Chondrocyte (in vitro differentiated cells): ENCODE data around the gene ANKRD36B. TPM values are rescaled to one million over a fixed set of nuclear protein-coding genes. Genes with fewer than 3 reads are reported as not detected.
"Not testable (repeated sequence)": the region's sequence is repeated elsewhere in the genome, so short reads cannot be mapped to it uniquely, and the experiment has no call there.

ENCODE experiments used
- DNase-seq: peaks from one replicate; pipeline ENCODE4 v3.0.0; 2021; ENCODE audit warnings: mixed read lengths, low spot score
- H3K27ac Mint-ChIP-seq: one replicate; pipeline ENCODE4 v1.8.0; 2021; ENCODE audit warnings: mild to moderate bottlenecking, moderate library complexity, mixed read lengths; ENCODE audit not compliant: unreplicated experiment
- H3K27me3 Mint-ChIP-seq: 2 replicates; pipeline ENCODE4 v1.8.0; 2021; ENCODE audit warnings: low read depth, mixed read lengths
- H3K36me3 Mint-ChIP-seq: 2 replicates; pipeline ENCODE4 v1.8.0; 2021; ENCODE audit warnings: low read depth, mixed read lengths
- H3K4me1 Mint-ChIP-seq: 2 replicates; pipeline ENCODE4 v1.8.0; 2021; ENCODE audit warnings: low read depth, mild to moderate bottlenecking, mixed read lengths
- H3K4me3 Mint-ChIP-seq: one replicate; pipeline ENCODE4 v1.8.0; 2021; ENCODE audit warnings: mild to moderate bottlenecking, moderate library complexity, mixed read lengths; ENCODE audit not compliant: unreplicated experiment
- H3K9me3 Mint-ChIP-seq: 2 replicates; pipeline ENCODE4 v1.8.0; 2021; ENCODE audit warnings: low read depth, mixed read lengths
- total RNA-seq: library from RNA; stranded (reverse); gene quantifications from 3 replicates; pipeline ENCODE4 v1.2.1, GENCODE V29; 2021
- TF ChIP-seq, protein P1 (sequence below): fragments of 200-600 bp; sonication (generic); IDR thresholded peaks from 2 replicates; pipeline ENCODE4 v1.5.0; 2021; ENCODE audit warnings: antibody characterized with exemption, mild to moderate bottlenecking, moderate library complexity

Gene ANKRD36B
- total RNA-seq, 1 donor from 2014 or later = 21.9 TPM

DNA sequence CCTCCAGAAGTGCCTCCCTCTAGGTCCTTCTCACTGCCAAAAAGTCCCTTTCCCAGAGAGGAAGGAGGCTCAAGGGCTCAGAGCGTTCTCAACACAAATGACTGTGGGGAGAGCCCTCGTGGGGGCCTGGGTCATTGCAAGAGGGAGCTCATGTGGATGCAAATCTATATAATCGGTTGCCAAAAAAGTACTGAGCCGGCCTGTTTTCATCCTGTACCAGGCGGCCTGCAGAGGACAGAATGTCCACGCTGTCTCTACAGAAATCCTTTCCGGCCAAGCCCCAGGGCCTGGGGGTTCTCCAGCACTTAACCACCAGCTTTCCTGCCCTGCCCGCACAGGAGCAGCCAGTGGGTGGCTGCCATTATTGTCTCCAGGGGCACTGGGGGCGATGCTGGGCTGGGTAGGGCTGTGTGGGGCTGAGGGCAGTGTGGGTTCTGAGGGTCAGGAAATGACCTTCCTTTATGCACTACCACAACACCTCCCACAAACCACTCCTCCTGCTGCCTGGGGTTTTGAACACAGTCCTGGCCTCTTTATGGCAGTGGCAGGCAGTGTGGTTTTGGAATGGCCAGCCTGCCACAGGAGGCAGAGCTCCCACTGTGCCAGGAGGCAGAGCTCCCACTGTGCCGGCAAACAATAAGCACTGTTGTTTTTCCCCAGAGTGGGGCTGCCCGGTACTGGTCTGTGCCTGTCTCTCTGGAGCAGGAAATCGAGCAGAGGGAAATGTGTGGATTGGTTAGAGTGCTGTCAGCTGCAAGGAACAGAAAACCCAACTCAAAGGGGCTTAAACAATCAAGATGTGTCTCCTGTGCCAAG lies 16.1 kb upstream of the ANKRD36B start:
- H3K27ac Mint-ChIP-seq, DNase-seq, H3K27me3 Mint-ChIP-seq, H3K36me3 Mint-ChIP-seq, H3K9me3 Mint-ChIP-seq, H3K4me3 Mint-ChIP-seq, H3K4me1 Mint-ChIP-seq: not testable (repeated sequence)

DNA sequence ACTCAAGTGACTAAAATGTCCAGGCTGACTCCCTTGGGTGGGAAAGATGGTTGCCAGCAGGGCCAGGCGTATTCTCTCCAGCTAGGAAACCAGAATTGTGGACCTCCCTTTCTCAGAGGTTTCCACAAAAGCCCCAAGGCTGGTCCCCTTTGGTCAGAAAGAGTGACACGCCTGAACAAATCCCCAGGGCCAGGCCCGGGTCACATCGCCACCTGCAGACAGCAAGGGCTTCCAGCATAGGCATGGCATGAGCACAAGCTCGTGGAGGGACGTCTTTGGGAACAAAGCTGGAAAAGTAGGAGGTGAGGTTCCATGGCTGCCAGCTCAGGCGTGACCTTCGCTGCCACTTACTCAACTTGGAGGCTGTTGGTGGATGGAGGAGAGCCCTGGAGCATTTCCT lies 15.4 kb upstream of the ANKRD36B start:
- H3K27ac Mint-ChIP-seq, H3K4me1 Mint-ChIP-seq, H3K9me3 Mint-ChIP-seq, DNase-seq, H3K4me3 Mint-ChIP-seq, H3K36me3 Mint-ChIP-seq: not testable (repeated sequence)
- H3K27me3 Mint-ChIP-seq = peaks cover 12% of the 10 kb centered on the region

DNA sequence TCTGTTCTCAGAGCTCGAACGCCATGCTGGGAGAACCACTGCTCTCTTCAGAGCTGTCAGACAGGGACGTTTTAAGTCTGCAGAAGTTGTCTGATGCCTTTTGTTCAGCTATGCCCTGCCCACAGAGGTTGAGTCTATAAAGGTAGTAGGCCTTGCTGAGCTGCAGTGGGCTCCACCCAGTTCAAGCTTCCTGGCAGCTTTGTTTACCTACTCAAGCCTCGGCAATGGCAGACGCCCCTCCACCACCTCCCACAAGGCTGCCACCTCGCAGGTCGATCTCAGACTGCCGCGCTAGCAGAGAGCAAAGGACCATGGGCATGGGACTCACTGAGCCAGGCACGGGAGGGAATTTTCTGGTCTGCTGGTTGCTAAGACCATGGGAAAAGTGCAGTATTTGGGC lies 11.9 kb upstream of the ANKRD36B start:
- DNase-seq, H3K9me3 Mint-ChIP-seq, H3K36me3 Mint-ChIP-seq, H3K4me1 Mint-ChIP-seq, H3K4me3 Mint-ChIP-seq, H3K27ac Mint-ChIP-seq: not testable (repeated sequence)
- H3K27me3 Mint-ChIP-seq = peaks cover 33% of the 10 kb centered on the region

DNA sequence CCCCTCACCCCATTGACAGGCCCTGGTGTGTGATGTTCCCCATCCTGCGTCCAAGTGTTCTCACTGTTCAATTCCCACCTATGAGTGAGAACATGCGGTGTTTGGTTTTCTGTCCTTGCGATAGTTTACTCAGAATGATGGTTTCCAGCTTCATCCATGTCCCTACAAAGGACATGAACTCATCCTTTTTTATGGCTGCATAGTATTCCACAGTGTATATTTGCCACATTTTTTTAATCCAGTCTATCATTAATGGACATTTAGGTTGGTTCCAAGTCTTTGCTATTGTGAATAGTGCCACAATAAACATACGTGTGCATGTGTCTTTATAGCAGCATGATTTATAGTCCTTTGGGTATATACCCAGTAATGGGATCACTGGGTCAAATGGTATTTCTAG lies 6.5 kb upstream of the ANKRD36B start:
- DNase-seq, H3K27ac Mint-ChIP-seq, H3K4me1 Mint-ChIP-seq, H3K36me3 Mint-ChIP-seq, H3K9me3 Mint-ChIP-seq, H3K4me3 Mint-ChIP-seq: not testable (repeated sequence)
- peaks cover 38% of the 10 kb centered on the region for H3K27me3 Mint-ChIP-seq

DNA sequence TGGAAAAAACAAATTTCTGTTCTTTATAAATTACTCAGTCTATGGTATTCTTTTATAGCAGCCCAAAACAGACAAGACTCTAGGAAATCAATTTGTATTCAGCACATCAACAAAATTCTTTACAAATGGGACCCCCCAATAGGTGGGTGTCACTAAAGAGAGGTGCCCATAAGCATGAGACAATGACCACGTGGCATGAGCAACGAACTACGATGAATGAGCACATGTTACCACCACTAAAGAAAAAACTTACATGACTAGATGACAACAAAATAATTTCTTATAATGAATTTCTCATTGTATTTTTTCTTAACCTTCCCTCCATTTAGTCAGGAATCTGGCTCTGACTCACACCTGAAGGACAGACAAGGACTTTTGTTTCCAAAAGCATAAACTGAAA lies 3.8 kb upstream of the ANKRD36B start:
- H3K4me3 Mint-ChIP-seq, H3K9me3 Mint-ChIP-seq, H3K27ac Mint-ChIP-seq, H3K36me3 Mint-ChIP-seq, H3K4me1 Mint-ChIP-seq, DNase-seq: not testable (repeated sequence)
- H3K27me3 Mint-ChIP-seq = peaks cover 15% of the 10 kb centered on the region

DNA sequence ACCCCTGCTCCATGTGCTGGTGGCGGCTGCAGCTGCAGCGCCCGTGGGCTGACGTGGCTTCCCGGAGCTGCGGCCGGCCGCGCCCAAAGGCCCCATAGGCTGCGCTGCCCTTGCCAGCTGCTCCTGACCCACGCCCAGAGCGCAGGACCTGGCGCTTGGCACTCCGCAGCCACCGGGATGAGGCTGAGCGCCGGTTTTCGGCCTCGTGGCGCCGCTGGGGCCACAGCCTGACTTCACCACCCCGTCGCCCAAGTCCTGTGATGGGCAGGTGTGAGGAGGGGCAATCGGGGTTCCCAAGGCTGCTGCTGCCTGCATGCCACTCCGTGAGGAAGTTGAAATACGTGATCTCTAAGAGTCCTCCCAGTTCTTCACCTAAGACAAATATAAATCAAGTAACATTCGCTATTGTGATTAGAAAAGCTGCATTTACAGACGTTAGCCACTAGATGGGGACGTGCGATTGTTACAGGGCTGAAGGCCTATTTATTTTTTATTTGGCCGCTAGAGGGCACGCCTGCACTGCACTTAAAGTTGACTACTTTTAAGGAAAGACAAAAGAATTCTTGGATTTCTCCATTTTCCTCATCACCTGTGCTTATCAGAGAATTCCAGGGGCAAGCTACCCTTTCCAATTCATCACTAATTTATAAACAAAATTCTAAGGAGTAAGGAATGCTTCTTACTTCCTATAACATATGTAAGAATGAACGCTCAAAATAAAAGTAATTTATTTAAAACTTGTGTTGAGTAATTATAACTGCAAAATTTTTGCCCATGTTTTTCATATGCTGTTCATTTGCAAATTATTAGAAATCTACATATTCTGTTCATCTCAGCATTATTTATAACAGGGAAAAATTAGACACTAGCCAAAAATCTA lies 1.1 kb upstream of the ANKRD36B start:
- H3K4me3 Mint-ChIP-seq = peak overlapping the region; percentile 74
- not testable (repeated sequence) for H3K4me1 Mint-ChIP-seq, H3K36me3 Mint-ChIP-seq, DNase-seq, H3K27me3 Mint-ChIP-seq, H3K9me3 Mint-ChIP-seq
- H3K27ac Mint-ChIP-seq = peak overlapping the region; percentile 90
- TF ChIP-seq, protein P1, sequence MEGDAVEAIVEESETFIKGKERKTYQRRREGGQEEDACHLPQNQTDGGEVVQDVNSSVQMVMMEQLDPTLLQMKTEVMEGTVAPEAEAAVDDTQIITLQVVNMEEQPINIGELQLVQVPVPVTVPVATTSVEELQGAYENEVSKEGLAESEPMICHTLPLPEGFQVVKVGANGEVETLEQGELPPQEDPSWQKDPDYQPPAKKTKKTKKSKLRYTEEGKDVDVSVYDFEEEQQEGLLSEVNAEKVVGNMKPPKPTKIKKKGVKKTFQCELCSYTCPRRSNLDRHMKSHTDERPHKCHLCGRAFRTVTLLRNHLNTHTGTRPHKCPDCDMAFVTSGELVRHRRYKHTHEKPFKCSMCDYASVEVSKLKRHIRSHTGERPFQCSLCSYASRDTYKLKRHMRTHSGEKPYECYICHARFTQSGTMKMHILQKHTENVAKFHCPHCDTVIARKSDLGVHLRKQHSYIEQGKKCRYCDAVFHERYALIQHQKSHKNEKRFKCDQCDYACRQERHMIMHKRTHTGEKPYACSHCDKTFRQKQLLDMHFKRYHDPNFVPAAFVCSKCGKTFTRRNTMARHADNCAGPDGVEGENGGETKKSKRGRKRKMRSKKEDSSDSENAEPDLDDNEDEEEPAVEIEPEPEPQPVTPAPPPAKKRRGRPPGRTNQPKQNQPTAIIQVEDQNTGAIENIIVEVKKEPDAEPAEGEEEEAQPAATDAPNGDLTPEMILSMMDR = peak; percentile 93

DNA sequence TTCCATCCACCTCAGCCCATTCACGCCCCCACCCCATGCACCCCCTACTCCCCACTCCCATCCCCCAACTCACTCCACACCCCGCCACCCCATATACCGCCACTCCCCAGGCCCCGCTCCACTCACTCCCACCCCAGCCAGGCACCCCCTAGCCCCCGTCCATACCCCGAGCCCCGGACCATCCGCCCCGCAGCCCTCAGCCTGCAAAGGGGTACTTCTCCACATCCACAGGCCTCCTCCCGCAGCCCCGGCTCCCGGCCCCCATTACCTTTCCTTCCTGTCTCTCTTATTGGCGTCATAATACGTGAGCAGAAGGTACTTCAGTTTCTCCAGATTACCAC lies 450 bp downstream of the ANKRD36B start:
- not testable (repeated sequence) for H3K4me1 Mint-ChIP-seq, H3K36me3 Mint-ChIP-seq, H3K9me3 Mint-ChIP-seq, H3K27me3 Mint-ChIP-seq, DNase-seq
- H3K4me3 Mint-ChIP-seq = peak overlapping the region; percentile 95
- peak overlapping the region; percentile 97 for H3K27ac Mint-ChIP-seq

DNA sequence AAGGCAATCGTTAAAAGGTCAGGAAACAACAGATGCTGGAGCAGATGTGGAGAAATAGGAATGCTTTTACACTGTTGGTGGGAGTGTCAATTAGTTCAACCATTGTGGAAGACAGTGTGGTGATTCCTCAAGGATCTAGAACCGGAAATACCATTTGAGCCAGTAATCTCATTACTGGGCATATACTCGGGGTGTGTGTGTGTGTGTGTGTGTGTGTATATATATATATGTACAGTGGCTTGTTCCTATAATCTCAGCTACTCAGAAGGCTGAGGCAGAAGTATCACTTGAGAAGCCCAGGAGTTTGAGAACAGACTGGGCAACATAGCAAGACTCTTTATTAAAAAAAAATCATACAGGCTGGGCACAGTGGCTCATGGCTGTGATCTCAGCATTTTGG lies 24.0 kb downstream of the ANKRD36B start:
- H3K27ac Mint-ChIP-seq, DNase-seq, H3K4me1 Mint-ChIP-seq, H3K36me3 Mint-ChIP-seq, H3K9me3 Mint-ChIP-seq, H3K27me3 Mint-ChIP-seq, H3K4me3 Mint-ChIP-seq: not testable (repeated sequence)

DNA sequence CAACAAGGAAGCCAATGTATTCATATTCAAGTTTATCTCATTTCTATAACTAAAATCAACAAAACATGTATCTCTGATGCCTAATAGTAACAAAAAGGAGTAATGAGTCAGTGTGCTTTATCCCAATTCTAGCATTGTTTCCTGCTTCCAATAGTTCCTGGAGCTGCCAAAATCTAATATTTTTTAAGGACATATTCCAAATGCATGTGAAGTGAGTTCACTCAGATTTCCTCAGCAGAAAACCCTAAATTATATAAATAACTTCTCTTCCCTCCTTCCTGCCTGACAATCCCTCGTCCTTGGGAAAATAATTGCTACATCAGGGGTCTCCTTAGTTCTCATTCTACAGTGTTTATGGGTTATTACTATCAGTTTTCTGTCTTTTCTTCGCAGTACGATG lies 37.3 kb downstream of the ANKRD36B start:
- not testable (repeated sequence) for H3K9me3 Mint-ChIP-seq, H3K27me3 Mint-ChIP-seq, H3K27ac Mint-ChIP-seq, DNase-seq, H3K4me1 Mint-ChIP-seq, H3K4me3 Mint-ChIP-seq
- H3K36me3 Mint-ChIP-seq = peaks cover 39% of the 10 kb centered on the region

DNA sequence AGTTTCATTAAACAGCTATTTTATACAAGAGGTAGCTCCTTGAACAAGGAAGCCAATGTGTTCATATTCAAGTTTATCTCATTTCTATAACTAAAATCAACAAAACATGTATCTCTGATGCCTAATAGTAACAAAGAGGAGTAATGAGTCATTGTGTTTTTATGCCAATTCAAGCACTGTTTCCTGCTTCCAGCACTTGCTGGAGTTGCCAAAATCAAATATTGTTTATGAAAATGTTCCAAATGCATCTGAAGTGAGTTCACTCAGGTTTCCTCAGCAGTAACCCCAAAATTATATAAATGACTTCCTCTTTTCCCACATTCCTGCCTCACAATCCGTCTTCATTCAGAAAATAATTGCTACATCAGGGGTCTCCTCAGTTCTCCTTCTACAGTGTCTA lies 39.2 kb downstream of the ANKRD36B start:
- H3K27ac Mint-ChIP-seq, DNase-seq, H3K4me1 Mint-ChIP-seq: not testable (repeated sequence)

DNA sequence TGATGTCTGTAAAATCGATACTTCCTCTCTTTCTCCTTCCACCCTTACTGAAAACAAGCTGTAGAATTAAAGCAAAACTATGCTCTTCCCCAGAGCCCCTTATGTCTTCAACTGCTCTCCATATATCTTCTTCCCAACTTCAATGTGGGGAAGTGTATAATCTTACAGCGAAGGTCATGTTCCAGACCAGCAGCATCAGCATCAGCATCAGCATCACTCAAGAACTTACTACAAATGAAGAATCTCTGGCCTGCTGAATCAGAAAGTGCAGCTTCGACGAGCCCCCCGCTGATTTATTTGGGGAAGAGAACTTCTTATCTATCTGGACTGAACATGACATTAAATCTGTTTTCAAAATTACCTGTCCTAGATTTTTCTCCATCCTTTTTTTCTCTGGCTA lies 40.6 kb downstream of the ANKRD36B start:
- H3K9me3 Mint-ChIP-seq, DNase-seq, H3K27ac Mint-ChIP-seq, H3K27me3 Mint-ChIP-seq, H3K4me3 Mint-ChIP-seq, H3K4me1 Mint-ChIP-seq: not testable (repeated sequence)
- peaks cover 48% of the 10 kb centered on the region for H3K36me3 Mint-ChIP-seq

More for the DNA sequence above, 39.2 kb downstream of the ANKRD36B start:
- H3K36me3 Mint-ChIP-seq = peaks cover 47% of the 10 kb centered on the region
- not testable (repeated sequence) for H3K27me3 Mint-ChIP-seq, H3K9me3 Mint-ChIP-seq, H3K4me3 Mint-ChIP-seq

DNA sequence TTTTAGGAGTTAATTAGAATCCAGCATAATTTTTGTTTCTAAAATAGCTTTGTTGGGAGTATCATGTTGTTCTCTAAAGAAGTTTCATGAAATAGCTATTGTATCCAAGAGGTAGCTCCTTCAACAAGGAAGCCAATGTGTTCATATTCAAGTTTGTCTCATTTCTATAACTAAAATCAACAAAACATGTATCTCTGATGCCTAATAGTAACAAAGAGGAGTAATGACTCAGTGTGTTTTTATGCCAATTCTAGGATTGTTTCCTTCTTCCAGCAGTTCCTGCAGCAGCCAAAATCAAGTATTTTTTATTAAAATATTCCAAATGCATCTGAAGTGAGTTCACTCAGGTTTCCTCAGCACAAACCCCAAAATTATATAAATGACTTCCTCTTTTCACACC lies 41.1 kb downstream of the ANKRD36B start:
- H3K4me3 Mint-ChIP-seq, H3K27me3 Mint-ChIP-seq, H3K4me1 Mint-ChIP-seq, H3K9me3 Mint-ChIP-seq, DNase-seq, H3K27ac Mint-ChIP-seq: not testable (repeated sequence)
- H3K36me3 Mint-ChIP-seq = peaks cover 46% of the 10 kb centered on the region
